SK-N-DZ (cell line): ENCODE data around the gene DUS3L.
"Not testable (repeated sequence)": the region's sequence is repeated elsewhere in the genome, so short reads cannot be mapped to it uniquely, and the experiment has no call there.

Experiments
- DNase-seq: peaks from one replicate; pipeline ENCODE4 v3.0.0-alpha.2; 2015; ENCODE audit warnings: low spot score

DUS3L gene

GRCh38 chr19:5800361-5801270 lies 9.7 kb upstream of the DUS3L start:
- no peak for DNase-seq

- DNase-seq, result no peak
Measured at GRCh38 chr19:5799247-5800241, 8.6 kb upstream of the DUS3L start.

- no peak for DNase-seq
Measured at GRCh38 chr19:5798244-5798643, 7.3 kb upstream of the DUS3L start.

GRCh38 chr19:5795382-5795919 lies 4.5 kb upstream of the DUS3L start:
- no peak for DNase-seq

GRCh38 chr19:5793188-5793587 lies 2.2 kb upstream of the DUS3L start:
- no peak for DNase-seq

GRCh38 chr19:5792224-5792623 lies 1.3 kb upstream of the DUS3L start:
- DNase-seq, result no peak

GRCh38 chr19:5789886-5790558 lies 941 bp downstream of the DUS3L start:
- no peak for DNase-seq

GRCh38 chr19:5789351-5789761 lies 1.6 kb downstream of the DUS3L start:
- no peak for DNase-seq

GRCh38 chr19:5788422-5788821 lies 2.5 kb downstream of the DUS3L start:
- no peak for DNase-seq

GRCh38 chr19:5787409-5788182 lies 3.4 kb downstream of the DUS3L start:
- no peak for DNase-seq

- no peak for DNase-seq
Measured at GRCh38 chr19:5786593-5787408, 4.2 kb downstream of the DUS3L start.

- no peak for DNase-seq
Measured at GRCh38 chr19:5785423-5785822, 5.5 kb downstream of the DUS3L start.

GRCh38 chr19:5784581-5785147 lies 6.3 kb downstream of the DUS3L start, which contains the start of gene PRR22:
Gene PRR22 (minus strand): TSS chr19:5784746. CDS start chr19:5784660, 86 bp downstream.
- no peak for DNase-seq

GRCh38 chr19:5782945-5783919 lies 7.7 kb downstream of the DUS3L start:
- no peak for DNase-seq

- DNase-seq, result no peak
Measured at GRCh38 chr19:5782322-5782721, 8.6 kb downstream of the DUS3L start.

GRCh38 chr19:5780916-5781315 lies 10.0 kb downstream of the DUS3L start:
- DNase-seq, result not testable (repeated sequence)

- DNase-seq, result no peak
Measured at GRCh38 chr19:5778402-5778801, 12.6 kb downstream of the DUS3L start.
